GM03348 (cell line): Measurements from ENCODE around the gene ETS2.

Experiments used
- DNase-seq: peaks from one replicate; pipeline ENCODE4 v3.0.0; 2012; ENCODE audit warnings: low spot score

ETS2 gene

GRCh38 chr21:38805328-38806152 is at the start of gene ETS2:
ETS2 (plus strand) TSS chr21:38805929; CDS start chr21:38810035, 4,106 bp downstream.
- peak; percentile 93 for DNase-seq

- DNase-seq: peak; percentile 43
Observed at GRCh38 chr21:38756746-38757145, 49.0 kb upstream of the ETS2 start.

- DNase-seq: no peak
Observed at GRCh38 chr21:38758501-38759214, 47.1 kb upstream of the ETS2 start.

- no peak for DNase-seq
Observed at GRCh38 chr21:38759413-38759812, 46.3 kb upstream of the ETS2 start.

- DNase-seq: no peak
Observed at GRCh38 chr21:38760017-38760761, 45.5 kb upstream of the ETS2 start.

GRCh38 chr21:38760762-38761155 is 45.0 kb upstream of the ETS2 start:
- DNase-seq: no peak

- DNase-seq: no peak
Observed at GRCh38 chr21:38761531-38761930, 44.2 kb upstream of the ETS2 start.

GRCh38 chr21:38765056-38765455 is 40.7 kb upstream of the ETS2 start:
- no peak for DNase-seq

- no peak for DNase-seq
Observed at GRCh38 chr21:38766987-38767722, 38.6 kb upstream of the ETS2 start.

- peak; percentile 25 for DNase-seq
Observed at GRCh38 chr21:38768471-38769063, 37.2 kb upstream of the ETS2 start.

GRCh38 chr21:38769191-38769780 is 36.4 kb upstream of the ETS2 start:
- DNase-seq: no peak

GRCh38 chr21:38770660-38771059 is 35.1 kb upstream of the ETS2 start:
- no peak for DNase-seq

GRCh38 chr21:38771536-38771935 is 34.2 kb upstream of the ETS2 start:
- no peak for DNase-seq

- DNase-seq: no peak
Observed at GRCh38 chr21:38772646-38773045, 33.1 kb upstream of the ETS2 start.

- DNase-seq: peak; percentile 85
Observed at GRCh38 chr21:38773099-38774061, 32.3 kb upstream of the ETS2 start.

GRCh38 chr21:38774152-38774551 is 31.6 kb upstream of the ETS2 start:
- no peak for DNase-seq

GRCh38 chr21:38774586-38775285 is 31.0 kb upstream of the ETS2 start:
- no peak for DNase-seq

- no peak for DNase-seq
Observed at GRCh38 chr21:38775733-38776132, 30.0 kb upstream of the ETS2 start.

GRCh38 chr21:38777015-38777414 is 28.7 kb upstream of the ETS2 start:
- DNase-seq: no peak
